BJ (cell line): ENCODE results near the gene DNAH10. TPM values are rescaled to one million over a fixed set of nuclear protein-coding genes. Genes with fewer than 3 reads are reported as not detected.

ENCODE experiments used
- CTCF ChIA-PET: fragments of 350-600 bp; formaldehyde crosslinking; extraction: SDS; loops from one replicate; lab custom pipeline; 2021; ENCODE audit warnings: antibody characterized with exemption, inconsistent platforms; lab: Yijun Ruan, JAX
- POLR2A ChIA-PET: fragments of 300-600 bp; sonication (Branson Sonifier 250); formaldehyde crosslinking; extraction: SDS; loops from one replicate; lab custom pipeline; 2021; ENCODE audit warnings: antibody characterized with exemption; lab: Charles Lee
- DNase-seq: peaks from one replicate; pipeline ENCODE4 v3.0.0-alpha.2; 2011; ENCODE audit warnings: low read depth
- H3K27me3 ChIP-seq: 2 replicates; pipeline ENCODE4 v1.6.0; 2011; ENCODE audit warnings: low read length; ENCODE audit not compliant: control insufficient read depth, insufficient read depth
- H3K36me3 ChIP-seq: 2 replicates; pipeline ENCODE4 v1.5.1; 2011; ENCODE audit warnings: low read length; ENCODE audit not compliant: control insufficient read depth, insufficient read depth
- H3K4me3 ChIP-seq: 2 replicates; pipeline ENCODE4 v1.5.1; 2011; ENCODE audit warnings: low read depth, mild to moderate bottlenecking, control low read depth, low read length
- polyA plus RNA-seq: library from polyadenylated mRNA; depleted of rRNA; stranded (reverse); fragments of >200 nt; gene quantifications from 2 replicates; pipeline ENCODE4 v1.2.3, GENCODE V29; 2011
- TF ChIP-seq, protein P1 (sequence below): IDR thresholded peaks from 2 replicates; pipeline ENCODE4 v1.5.1; 2011; ENCODE audit warnings: low read depth, mild to moderate bottlenecking, control low read depth, inconsistent platforms, low read length, moderate library complexity; ENCODE audit not compliant: insufficient read depth

The DNAH10 gene
- polyA plus RNA-seq, 1 experiment = 0.61 TPM

DNA sequence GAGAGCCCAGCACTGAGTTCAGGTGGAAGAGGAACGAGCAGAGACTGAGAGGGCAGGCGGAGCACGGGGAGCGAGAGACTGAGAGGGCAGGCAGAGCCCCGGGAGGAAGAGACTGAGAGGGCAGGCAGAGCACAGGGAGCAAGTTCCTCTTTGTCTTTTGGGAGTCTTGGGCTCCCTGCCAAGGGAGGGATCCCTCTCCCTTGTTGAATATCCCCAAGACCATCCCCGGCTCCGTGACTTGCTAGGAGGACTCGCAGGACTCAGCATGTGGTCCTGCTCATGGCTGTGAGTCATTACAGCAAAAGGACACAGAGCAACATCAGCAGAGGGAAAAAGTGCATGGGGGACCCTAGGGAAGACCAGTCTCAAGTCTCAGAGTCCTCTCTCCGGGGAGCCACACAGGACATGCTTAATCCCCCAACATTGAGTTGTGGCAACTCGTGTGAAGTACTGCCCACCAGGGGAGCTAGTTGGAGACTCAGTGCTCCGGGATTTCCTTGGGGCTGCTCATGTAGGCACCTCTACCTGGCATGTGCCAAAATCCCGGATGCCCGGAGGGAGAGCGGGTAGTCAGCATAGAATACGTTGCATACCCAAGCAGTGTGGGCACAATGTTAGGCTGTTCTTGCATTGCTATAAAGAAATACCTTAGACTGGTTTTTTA lies 129.5 kb downstream of the DNAH10 start:
- H3K36me3 ChIP-seq = no peaks in the 10 kb centered on the region
- CTCF ChIA-PET = no interaction called here
- DNase-seq = no peak
- H3K4me3 ChIP-seq = no peak overlapping the region
- POLR2A ChIA-PET = no interaction called here
- TF ChIP-seq, protein P1, sequence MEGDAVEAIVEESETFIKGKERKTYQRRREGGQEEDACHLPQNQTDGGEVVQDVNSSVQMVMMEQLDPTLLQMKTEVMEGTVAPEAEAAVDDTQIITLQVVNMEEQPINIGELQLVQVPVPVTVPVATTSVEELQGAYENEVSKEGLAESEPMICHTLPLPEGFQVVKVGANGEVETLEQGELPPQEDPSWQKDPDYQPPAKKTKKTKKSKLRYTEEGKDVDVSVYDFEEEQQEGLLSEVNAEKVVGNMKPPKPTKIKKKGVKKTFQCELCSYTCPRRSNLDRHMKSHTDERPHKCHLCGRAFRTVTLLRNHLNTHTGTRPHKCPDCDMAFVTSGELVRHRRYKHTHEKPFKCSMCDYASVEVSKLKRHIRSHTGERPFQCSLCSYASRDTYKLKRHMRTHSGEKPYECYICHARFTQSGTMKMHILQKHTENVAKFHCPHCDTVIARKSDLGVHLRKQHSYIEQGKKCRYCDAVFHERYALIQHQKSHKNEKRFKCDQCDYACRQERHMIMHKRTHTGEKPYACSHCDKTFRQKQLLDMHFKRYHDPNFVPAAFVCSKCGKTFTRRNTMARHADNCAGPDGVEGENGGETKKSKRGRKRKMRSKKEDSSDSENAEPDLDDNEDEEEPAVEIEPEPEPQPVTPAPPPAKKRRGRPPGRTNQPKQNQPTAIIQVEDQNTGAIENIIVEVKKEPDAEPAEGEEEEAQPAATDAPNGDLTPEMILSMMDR = no peak
- peaks cover 15% of the 10 kb centered on the region for H3K27me3 ChIP-seq

DNA sequence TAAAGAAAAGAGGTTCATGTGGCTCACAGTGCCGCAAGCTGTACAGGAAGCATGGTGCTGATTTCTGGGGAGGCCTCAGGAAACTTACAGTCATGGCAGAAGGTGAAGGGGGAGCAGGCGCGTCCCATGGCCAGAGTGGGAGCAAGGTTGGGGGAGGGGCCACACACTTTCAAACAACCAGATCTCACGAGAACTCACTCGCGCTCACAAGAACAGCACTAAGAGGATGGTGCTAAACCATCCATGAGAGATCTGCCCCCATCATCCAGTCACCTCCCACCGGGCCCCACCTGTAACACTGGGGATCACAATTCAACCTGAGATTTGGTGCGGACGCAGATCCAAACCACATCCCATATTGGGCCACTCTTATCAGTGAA lies 130.1 kb downstream of the DNAH10 start:
- TF ChIP-seq, protein P1 = no peak
- no peak overlapping the region for H3K4me3 ChIP-seq
- ChIA-PET POLR2A (no interaction called here), CTCF (no interaction called here)
- peaks cover 13% of the 10 kb centered on the region for H3K27me3 ChIP-seq
- no peak for DNase-seq
- no peaks in the 10 kb centered on the region for H3K36me3 ChIP-seq

GRCh38 chr12:123892853-123893252 lies 130.8 kb downstream of the DNAH10 start:
- H3K36me3 ChIP-seq = no peaks in the 10 kb centered on the region
- TF ChIP-seq, protein P1 = no peak
- POLR2A ChIA-PET = no interaction called here
- no peak overlapping the region for H3K4me3 ChIP-seq
- DNase-seq = no peak
- CTCF ChIA-PET = no interaction called here
- H3K27me3 ChIP-seq = peaks cover 10% of the 10 kb centered on the region

DNA sequence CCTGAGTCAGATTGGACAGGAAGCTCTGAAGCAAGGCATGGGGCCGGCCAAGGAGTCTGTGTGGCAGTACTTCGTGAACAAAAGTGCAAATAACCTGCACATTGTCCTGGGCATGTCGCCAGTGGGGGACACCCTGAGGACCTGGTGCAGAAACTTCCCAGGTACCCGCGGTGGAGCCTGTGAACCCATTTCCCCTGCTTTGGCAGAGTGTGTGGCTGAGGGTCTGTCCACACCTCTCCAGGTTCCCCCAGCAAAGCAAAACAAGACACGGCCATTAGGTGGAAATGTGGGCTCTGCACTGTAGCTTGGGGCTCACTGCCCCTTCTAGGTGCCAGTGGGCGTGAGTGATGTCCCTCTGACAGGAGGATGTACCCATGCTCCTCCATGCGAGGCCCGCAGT lies 131.2 kb downstream of the DNAH10 start:
- DNase-seq = no peak
- Histone ChIP-seq H3K27me3 (peaks cover 10% of the 10 kb centered on the region), H3K4me3 (no peak overlapping the region), H3K36me3 (no peaks in the 10 kb centered on the region)
- ChIA-PET POLR2A (no interaction called here), CTCF (no interaction called here)
- TF ChIP-seq, protein P1 = no peak

DNA sequence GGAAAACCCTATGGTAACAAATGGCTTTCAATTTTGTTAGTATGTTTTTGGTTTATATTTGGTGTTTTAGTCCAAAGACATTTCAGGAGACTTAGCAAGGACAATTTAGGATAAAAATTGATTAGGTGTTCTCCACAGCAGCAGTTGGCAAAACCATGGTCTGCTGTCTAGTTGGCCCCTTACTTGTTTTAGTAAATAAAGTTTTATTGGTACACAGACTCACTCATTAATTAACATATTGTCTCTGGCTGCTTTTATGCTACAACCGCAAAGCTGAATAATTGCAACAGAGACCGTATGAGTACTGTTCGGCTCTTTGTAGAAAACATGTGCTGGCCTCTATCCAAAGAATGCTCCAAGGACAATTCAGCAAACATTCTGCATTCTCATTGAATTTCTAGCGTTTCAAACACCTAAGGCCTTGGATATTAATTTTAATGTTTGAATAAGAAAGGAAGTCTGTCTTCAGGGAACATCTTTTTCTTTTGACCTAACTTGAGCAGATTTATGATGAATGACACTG lies 132.8 kb downstream of the DNAH10 start:
- DNase-seq = no peak
- ChIA-PET CTCF (interaction anchor here (1.4 kb wide), 1 partner anchor 10 kb away, joined by 8 read pairs; no protein-coding TSS in a partner anchor), POLR2A (no interaction called here)
- Histone ChIP-seq H3K27me3 (peaks cover 7% of the 10 kb centered on the region), H3K36me3 (no peaks in the 10 kb centered on the region), H3K4me3 (no peak overlapping the region)
- TF ChIP-seq, protein P1 = no peak
